MCF 10A (cell line): ENCODE measurements around the gene TTC34. TPM values are rescaled to one million over a fixed set of nuclear protein-coding genes. Genes with fewer than 3 reads are reported as not detected.

Experiments used
- BruUV-seq: library from RNA; stranded (reverse); fragments of 400-500 nt; replicated peaks from 2 replicates; lab custom pipeline; 2021; lab: Mats Ljungman, UMichigan
- CTCF ChIA-PET: fragments of 300-600 bp; sonication (Branson Sonifier 250); formaldehyde crosslinking; extraction: SDS; loops from one replicate; lab custom pipeline; 2021; ENCODE audit warnings: antibody characterized with exemption, inconsistent platforms; lab: Yijun Ruan, JAX
- POLR2A ChIA-PET: fragments of 300-600, 350-650 bp; sonication (Branson Sonifier 250); formaldehyde crosslinking; extraction: SDS; loops from one replicate; lab custom pipeline; 2020; ENCODE audit warnings: antibody characterized with exemption, inconsistent platforms; lab: Yijun Ruan, JAX
- DNase-seq: peaks from one replicate; pipeline ENCODE4 v3.0.0-alpha.2; 2018; ENCODE audit not compliant: unreplicated experiment
- H3K27ac Mint-ChIP-seq: one replicate; pipeline ENCODE4 v1.8.0; 2022; ENCODE audit warnings: mild to moderate bottlenecking, low read depth, mixed read lengths; ENCODE audit not compliant: unreplicated experiment
- H3K27me3 Mint-ChIP-seq: one replicate; pipeline ENCODE4 v1.8.0; 2022; ENCODE audit warnings: mixed read lengths; ENCODE audit not compliant: insufficient read depth, unreplicated experiment
- H3K36me3 Mint-ChIP-seq: one replicate; pipeline ENCODE4 v1.8.0; 2022; ENCODE audit warnings: mild to moderate bottlenecking, moderate library complexity, mixed read lengths; ENCODE audit not compliant: insufficient read depth, unreplicated experiment
- H3K4me1 Mint-ChIP-seq: one replicate; pipeline ENCODE4 v1.8.0; 2022; ENCODE audit warnings: mixed read lengths; ENCODE audit not compliant: insufficient read depth, unreplicated experiment
- H3K4me3 Mint-ChIP-seq: one replicate; pipeline ENCODE4 v1.8.0; 2022; ENCODE audit warnings: mild to moderate bottlenecking, moderate library complexity, mixed read lengths; ENCODE audit not compliant: unreplicated experiment
- H3K9me3 Mint-ChIP-seq: one replicate; pipeline ENCODE4 v1.8.0; 2022; ENCODE audit warnings: mixed read lengths; ENCODE audit not compliant: unreplicated experiment
- intact Hi-C: fragments of 100-400 bp; cut with micrococcal nuclease; formaldehyde crosslinking; loops from 2 replicates; pipeline ENCODE4 v1.14.1; 2022
- total RNA-seq: library from RNA; stranded (reverse); gene quantifications from 2 replicates; pipeline ENCODE4 v1.2.3, GENCODE V29; 2022
- TF ChIP-seq, protein P1 (sequence below): fragments of 200-600 bp; IDR thresholded peaks from one replicate; pipeline ENCODE4 v1.8.0; 2022; ENCODE audit warnings: antibody characterized with exemption, mild to moderate bottlenecking; ENCODE audit not compliant: unreplicated experiment

The TTC34 gene
- total RNA-seq, 1 experiment from 2014 or later: 0.47 TPM

DNA sequence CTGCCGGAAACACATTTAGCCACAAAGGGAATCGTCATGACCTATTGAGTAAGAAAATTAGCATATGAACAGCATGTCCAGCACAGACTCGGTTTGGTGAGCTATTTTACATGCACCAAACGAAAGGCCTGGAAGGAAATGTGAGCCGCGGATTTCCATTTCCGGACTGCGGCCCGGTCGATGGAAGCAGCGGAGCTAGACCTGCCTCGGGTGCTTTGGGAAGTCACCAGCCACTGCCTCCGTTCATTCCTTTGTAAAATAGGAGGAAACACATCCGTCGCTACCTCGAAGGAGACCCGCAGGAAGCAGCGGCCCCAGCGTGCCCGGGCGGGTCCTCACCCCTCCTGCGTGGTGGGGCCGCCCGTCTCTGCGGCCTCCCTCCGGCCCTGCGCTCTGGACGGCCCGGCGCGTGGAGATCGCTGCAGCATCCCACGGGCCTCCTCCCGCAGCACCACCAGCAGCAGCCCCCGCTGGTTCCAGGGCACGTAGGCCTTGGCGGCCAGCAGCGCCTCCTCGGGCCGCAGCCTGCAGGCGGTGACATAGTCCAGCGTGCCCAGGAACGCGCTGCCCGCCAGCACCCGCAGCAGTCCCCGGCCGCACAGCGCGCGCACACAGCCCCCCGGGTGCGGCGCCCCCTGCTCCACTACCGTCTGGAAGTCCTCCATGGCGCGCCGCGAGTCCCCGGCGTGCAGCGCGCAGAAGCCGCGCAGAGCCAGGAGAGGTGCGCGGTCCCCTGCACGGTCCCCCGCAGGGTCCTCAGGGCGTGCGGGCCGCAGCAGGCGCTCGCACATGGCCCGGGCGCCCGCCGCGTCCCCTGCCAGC is 12.1 kb downstream of the TTC34 start:
- BruUV-seq: no TSS peak
- ChIA-PET POLR2A (no interaction called here), CTCF (no interaction called here)
- TF ChIP-seq, protein P1, sequence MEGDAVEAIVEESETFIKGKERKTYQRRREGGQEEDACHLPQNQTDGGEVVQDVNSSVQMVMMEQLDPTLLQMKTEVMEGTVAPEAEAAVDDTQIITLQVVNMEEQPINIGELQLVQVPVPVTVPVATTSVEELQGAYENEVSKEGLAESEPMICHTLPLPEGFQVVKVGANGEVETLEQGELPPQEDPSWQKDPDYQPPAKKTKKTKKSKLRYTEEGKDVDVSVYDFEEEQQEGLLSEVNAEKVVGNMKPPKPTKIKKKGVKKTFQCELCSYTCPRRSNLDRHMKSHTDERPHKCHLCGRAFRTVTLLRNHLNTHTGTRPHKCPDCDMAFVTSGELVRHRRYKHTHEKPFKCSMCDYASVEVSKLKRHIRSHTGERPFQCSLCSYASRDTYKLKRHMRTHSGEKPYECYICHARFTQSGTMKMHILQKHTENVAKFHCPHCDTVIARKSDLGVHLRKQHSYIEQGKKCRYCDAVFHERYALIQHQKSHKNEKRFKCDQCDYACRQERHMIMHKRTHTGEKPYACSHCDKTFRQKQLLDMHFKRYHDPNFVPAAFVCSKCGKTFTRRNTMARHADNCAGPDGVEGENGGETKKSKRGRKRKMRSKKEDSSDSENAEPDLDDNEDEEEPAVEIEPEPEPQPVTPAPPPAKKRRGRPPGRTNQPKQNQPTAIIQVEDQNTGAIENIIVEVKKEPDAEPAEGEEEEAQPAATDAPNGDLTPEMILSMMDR: no peak
- no peaks in the 10 kb centered on the region for H3K27me3 Mint-ChIP-seq
- H3K9me3 Mint-ChIP-seq: peaks cover 25% of the 10 kb centered on the region
- H3K4me1 Mint-ChIP-seq: no peaks in the 10 kb centered on the region
- H3K4me3 Mint-ChIP-seq: no peak overlapping the region
- no peak for DNase-seq
- no peaks in the 10 kb centered on the region for H3K36me3 Mint-ChIP-seq
- intact Hi-C loops: no loop called here
- no peak overlapping the region for H3K27ac Mint-ChIP-seq

DNA sequence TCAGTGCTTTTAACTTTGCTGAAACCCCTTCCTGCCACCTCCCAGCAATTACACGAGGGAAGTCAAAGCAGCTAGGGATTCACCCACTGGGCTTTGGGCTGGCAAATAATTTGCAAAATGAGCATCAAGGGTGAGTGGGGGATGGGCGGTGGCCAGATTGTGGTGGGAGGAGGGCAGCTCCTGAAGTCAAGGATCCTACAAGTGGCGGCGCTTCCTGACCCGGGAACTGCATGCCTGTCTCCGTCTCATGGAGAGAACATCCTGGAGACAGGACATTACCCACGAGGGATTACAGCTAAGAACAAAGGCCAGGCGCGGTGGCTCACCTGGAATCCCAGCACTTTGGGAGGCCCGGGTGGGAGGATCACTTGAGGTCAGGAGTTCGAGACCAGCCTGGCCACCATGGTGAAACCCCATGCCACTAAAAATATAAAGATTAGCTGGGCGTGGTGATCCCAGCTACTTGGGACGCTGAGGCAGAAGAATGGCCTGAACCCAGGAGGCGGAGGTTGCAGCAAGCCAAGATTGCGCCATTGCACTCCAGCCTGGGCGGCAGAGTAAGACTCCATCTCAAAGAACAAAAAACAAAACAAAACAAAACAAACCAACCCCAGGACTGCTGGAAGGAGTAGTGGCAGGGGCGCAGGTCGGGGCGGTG is 12.9 kb downstream of the TTC34 start:
- H3K36me3 Mint-ChIP-seq: no peaks in the 10 kb centered on the region
- no peak overlapping the region for H3K27ac Mint-ChIP-seq
- H3K4me3 Mint-ChIP-seq: no peak overlapping the region
- TF ChIP-seq, protein P1: no peak
- no peaks in the 10 kb centered on the region for H3K27me3 Mint-ChIP-seq
- ChIA-PET POLR2A (no interaction called here), CTCF (no interaction called here)
- H3K4me1 Mint-ChIP-seq: no peaks in the 10 kb centered on the region
- BruUV-seq: no TSS peak
- intact Hi-C loops: no loop called here
- DNase-seq: no peak
- H3K9me3 Mint-ChIP-seq: peaks cover 22% of the 10 kb centered on the region

DNA sequence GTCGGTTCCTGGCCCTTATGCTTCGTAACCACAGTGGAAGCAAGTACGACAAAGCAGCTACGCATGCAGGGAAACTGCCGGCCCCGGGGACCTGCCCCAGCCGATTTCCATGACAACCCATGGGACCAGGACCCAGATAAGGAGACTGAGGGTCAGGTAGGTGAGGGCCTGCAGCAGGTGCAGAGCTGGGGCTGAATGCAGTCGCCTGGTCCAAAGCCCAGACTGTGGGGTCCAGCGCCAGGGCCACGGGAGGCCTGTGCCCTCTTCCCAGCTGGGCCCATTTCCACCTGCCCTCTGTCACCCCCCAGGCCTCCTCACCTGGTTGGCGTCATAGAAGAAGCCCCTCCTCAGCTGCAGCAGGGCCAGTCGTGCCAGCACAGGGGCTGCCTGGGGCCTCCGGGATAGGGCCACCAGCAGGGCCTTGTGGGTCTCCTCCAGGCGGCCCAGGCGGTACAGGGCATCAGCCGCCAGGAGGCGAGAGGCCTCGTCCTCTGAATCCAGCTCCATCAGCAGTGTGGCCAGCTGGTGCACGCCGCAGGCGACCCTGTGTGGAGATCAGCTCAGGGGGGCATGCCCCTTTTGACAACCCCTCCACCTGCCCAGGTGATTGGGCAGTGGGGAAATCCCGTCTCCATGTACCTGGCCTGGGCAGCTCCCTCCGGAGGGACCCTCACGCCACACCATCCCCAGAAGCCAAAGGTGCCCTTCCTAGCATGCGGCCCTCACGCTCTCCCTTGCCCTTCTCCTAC is 14.2 kb downstream of the TTC34 start:
- no TSS peak for BruUV-seq
- ChIA-PET POLR2A (no interaction called here), CTCF (interaction anchor here (0.7 kb wide), 1 partner anchor 315 kb away, joined by 3 read pairs; no protein-coding TSS in a partner anchor)
- peaks cover 19% of the 10 kb centered on the region for H3K9me3 Mint-ChIP-seq
- H3K27ac Mint-ChIP-seq: no peak overlapping the region
- TF ChIP-seq, protein P1: no peak
- no peak overlapping the region for H3K4me3 Mint-ChIP-seq
- no peak for DNase-seq
- H3K36me3 Mint-ChIP-seq: no peaks in the 10 kb centered on the region
- H3K27me3 Mint-ChIP-seq: no peaks in the 10 kb centered on the region
- no peaks in the 10 kb centered on the region for H3K4me1 Mint-ChIP-seq
- intact Hi-C loops: no loop called here
